RWPE1 (cell line): ENCODE measurements around the gene TRPM2.
A peak's percentile ranks its signal among the peaks of the same experiment; 100 is the strongest.

Source experiments
- CTCF ChIA-PET: fragments of 350-600 bp; sonication (Branson Sonifier 250); formaldehyde crosslinking; extraction: SDS; loops from one replicate; lab custom pipeline; 2021; lab: Yijun Ruan, JAX
- POLR2A ChIA-PET: fragments of 400-600 bp; formaldehyde crosslinking; extraction: SDS; loops from one replicate; lab custom pipeline; 2020; ENCODE audit warnings: antibody characterized with exemption; ENCODE audit not compliant: low non-redundant PET; lab: Yijun Ruan, JAX
- DNase-seq: peaks from one replicate; pipeline ENCODE4 v3.0.0; 2012; ENCODE audit warnings: low spot score
- H3K27ac ChIP-seq: fragments of 450-650 bp; 2 replicates; pipeline ENCODE4 v1.5.1; 2017
- CTCF ChIP-seq: fragments of 450-650 bp; conservative IDR thresholded peaks from 2 replicates; pipeline ENCODE4 v1.5.1; 2017; ENCODE audit warnings: low read depth, mild to moderate bottlenecking

The TRPM2 gene

GRCh38 chr21:44353191-44353970, at the start of gene TRPM2:
Gene TRPM2 (plus strand): TSS chr21:44353621. CDS start chr21:44353701, 80 bp downstream.
- POLR2A ChIA-PET: no interaction called here
- no peak within 1 kb of the TSS for H3K27ac ChIP-seq
- DNase-seq: no peak
- no peak for TF ChIP-seq CTCF
- CTCF ChIA-PET: interaction anchor here (0.5 to 0.7 kb wide), 3 partner anchors 10 to 1876 kb away, joined by 3 read pairs; no protein-coding TSS in a partner anchor

GRCh38 chr21:44304011-44304616, 49.3 kb upstream of the TRPM2 start:
- TF ChIP-seq CTCF: no peak
- DNase-seq: no peak
- peak overlapping the region; percentile 85 for H3K27ac ChIP-seq
- ChIA-PET POLR2A (no interaction called here), CTCF (interaction anchor here (0.6 kb wide), 2 partner anchors 260 to 624 kb away, joined by 3 to 4 read pairs; no protein-coding TSS in a partner anchor)

- peak; percentile 48 for DNase-seq
- POLR2A ChIA-PET: no interaction called here
- H3K27ac ChIP-seq: no peak overlapping the region; the same call in 1 of the 2 replicates
- peak; percentile 61 for TF ChIP-seq CTCF
- CTCF ChIA-PET: interaction anchor here (0.6 kb wide), 1 partner anchor 261 kb away, joined by 3 read pairs; no protein-coding TSS in a partner anchor
Observed at GRCh38 chr21:44304877-44305293, 48.5 kb upstream of the TRPM2 start.

DNA sequence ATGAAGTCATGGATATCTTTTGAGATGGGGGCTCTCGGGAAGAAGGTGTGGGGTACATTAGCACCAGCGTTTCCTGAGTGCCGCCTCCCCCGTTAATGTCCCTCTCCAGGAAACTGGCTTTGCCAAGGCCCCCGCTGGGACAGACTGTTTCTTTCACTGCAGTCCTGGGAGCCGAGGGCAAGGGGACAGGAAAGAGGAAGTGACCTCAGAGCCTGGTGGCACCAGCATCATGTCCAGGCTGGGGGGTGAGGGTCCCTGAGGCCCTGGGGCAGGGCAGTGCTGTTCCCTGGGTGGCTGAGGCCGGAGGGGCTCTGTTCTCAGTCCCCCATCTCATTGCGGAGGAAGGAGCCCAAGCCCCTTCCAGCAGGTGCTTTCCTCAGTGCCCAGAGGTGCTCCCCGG, 47.7 kb upstream of the TRPM2 start:
- POLR2A ChIA-PET: no interaction called here
- DNase-seq: no peak
- CTCF ChIA-PET: no interaction called here
- no peak for TF ChIP-seq CTCF
- H3K27ac ChIP-seq: no peak overlapping the region

GRCh38 chr21:44306936-44307704, 46.3 kb upstream of the TRPM2 start:
- ChIA-PET CTCF (no interaction called here), POLR2A (no interaction called here)
- TF ChIP-seq CTCF: no peak
- H3K27ac ChIP-seq: no peak overlapping the region
- no peak for DNase-seq
